Sigmoid colon (tissue), 3 donors: ENCODE measurements around the gene NCKAP5L.

ENCODE experiments used
- POLR2A ChIP-seq, 2 donors: fragments of 450-650 bp; IDR thresholded peaks; one replicate each; pipeline ENCODE4 v1.6.1; 2016; ENCODE audit warnings: antibody characterized with exemption in 2 of 2, mild to moderate bottlenecking in 2 of 2, moderate library complexity in 2 of 2
- TF ChIP-seq, protein P1 (sequence below), 4 experiments: fragments of 450-650 bp in 3 of 4; fragments of 200-600 bp in 1 of 4; IDR thresholded peaks; one replicate each; pipeline ENCODE4 v1.5.1; 2016 to 2019; ENCODE audit warnings: antibody characterized with exemption in 4 of 4, mild to moderate bottlenecking in 3 of 4, moderate library complexity in 2 of 4

DNA sequence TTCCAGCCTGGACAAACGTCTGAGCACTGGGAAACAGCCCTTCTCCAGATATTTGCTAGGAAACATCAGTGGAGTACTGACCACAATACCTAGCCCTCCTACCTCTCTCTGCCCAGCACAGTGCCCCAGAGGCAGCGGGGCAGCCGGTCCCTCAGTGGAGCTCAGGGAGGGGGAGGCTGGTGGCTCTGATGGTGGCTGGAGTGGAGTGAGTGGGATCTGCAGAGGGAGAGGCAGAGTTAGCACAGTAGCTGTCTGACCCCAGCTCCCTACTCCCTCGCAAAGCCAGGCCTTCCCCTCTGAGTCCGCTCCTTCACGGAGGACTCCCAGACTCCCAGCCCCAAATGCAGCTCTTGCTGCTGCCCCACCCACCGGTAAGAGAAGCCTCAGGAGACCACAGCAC is 30.0 kb downstream of the NCKAP5L start:
- TF ChIP-seq, protein P1, sequence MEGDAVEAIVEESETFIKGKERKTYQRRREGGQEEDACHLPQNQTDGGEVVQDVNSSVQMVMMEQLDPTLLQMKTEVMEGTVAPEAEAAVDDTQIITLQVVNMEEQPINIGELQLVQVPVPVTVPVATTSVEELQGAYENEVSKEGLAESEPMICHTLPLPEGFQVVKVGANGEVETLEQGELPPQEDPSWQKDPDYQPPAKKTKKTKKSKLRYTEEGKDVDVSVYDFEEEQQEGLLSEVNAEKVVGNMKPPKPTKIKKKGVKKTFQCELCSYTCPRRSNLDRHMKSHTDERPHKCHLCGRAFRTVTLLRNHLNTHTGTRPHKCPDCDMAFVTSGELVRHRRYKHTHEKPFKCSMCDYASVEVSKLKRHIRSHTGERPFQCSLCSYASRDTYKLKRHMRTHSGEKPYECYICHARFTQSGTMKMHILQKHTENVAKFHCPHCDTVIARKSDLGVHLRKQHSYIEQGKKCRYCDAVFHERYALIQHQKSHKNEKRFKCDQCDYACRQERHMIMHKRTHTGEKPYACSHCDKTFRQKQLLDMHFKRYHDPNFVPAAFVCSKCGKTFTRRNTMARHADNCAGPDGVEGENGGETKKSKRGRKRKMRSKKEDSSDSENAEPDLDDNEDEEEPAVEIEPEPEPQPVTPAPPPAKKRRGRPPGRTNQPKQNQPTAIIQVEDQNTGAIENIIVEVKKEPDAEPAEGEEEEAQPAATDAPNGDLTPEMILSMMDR (IDR thresholded peaks at IDR 0.05): no peak
- no peak for TF ChIP-seq POLR2A (IDR thresholded peaks at IDR 0.05)
